Measurements from ENCODE around the gene BRD1. TPM values are rescaled to one million over a fixed set of nuclear protein-coding genes. Genes with fewer than 3 reads are reported as not detected.

Gene BRD1
- total and polyA plus RNA-seq, 2 experiments from 2014 or later = 12.3 to 33.8 TPM

- H3K27ac Mint-ChIP-seq = no peak overlapping the region
- TF ChIP-seq ETS1 (IDR thresholded peaks at IDR 0.05) (no peak), POLR2AphosphoS5 (IDR thresholded peaks at IDR 0.05; ENCODE audit: low read depth) (no peak), ZNF462 (CRISPR knock-in tag; IDR thresholded peaks at IDR 0.05) (no peak), ZNF331 (CRISPR knock-in tag; IDR thresholded peaks at IDR 0.05; ENCODE audit: low read depth) (no peak), JUNB (IDR thresholded peaks at IDR 0.05; ENCODE audit: unreplicated experiment) (no peak), CREB1 (CRISPR knock-in tag; IDR thresholded peaks at IDR 0.05; ENCODE audit: low read depth) (no peak), EZH2 (IDR thresholded peaks at IDR 0.05; ENCODE audit: low read depth, unreplicated experiment) (no peak), NANOG (IDR thresholded peaks at IDR 0.05; ENCODE audit: borderline replicate concordance) (no peak), CTCF (conservative IDR thresholded peaks at IDR 0.05; ENCODE audit: low read depth in 2 of 2) (no peak), EZH2phosphoT487 (IDR thresholded peaks at IDR 0.05; ENCODE audit: unreplicated experiment) (no peak), STAT1 (IDR thresholded peaks at IDR 0.05; ENCODE audit: unreplicated experiment) (no peak)
- TF ChIP-seq, protein P1, sequence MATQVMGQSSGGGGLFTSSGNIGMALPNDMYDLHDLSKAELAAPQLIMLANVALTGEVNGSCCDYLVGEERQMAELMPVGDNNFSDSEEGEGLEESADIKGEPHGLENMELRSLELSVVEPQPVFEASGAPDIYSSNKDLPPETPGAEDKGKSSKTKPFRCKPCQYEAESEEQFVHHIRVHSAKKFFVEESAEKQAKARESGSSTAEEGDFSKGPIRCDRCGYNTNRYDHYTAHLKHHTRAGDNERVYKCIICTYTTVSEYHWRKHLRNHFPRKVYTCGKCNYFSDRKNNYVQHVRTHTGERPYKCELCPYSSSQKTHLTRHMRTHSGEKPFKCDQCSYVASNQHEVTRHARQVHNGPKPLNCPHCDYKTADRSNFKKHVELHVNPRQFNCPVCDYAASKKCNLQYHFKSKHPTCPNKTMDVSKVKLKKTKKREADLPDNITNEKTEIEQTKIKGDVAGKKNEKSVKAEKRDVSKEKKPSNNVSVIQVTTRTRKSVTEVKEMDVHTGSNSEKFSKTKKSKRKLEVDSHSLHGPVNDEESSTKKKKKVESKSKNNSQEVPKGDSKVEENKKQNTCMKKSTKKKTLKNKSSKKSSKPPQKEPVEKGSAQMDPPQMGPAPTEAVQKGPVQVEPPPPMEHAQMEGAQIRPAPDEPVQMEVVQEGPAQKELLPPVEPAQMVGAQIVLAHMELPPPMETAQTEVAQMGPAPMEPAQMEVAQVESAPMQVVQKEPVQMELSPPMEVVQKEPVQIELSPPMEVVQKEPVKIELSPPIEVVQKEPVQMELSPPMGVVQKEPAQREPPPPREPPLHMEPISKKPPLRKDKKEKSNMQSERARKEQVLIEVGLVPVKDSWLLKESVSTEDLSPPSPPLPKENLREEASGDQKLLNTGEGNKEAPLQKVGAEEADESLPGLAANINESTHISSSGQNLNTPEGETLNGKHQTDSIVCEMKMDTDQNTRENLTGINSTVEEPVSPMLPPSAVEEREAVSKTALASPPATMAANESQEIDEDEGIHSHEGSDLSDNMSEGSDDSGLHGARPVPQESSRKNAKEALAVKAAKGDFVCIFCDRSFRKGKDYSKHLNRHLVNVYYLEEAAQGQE (IDR thresholded peaks at IDR 0.05; ENCODE audit: unreplicated experiment) = no peak
- Histone ChIP-seq H2AFZ (no peak overlapping the region), H3K27me3 (ENCODE audit: insufficient read depth) (no peaks in the 10 kb centered on the region), H3K4me1 (ENCODE audit: insufficient read depth) (no peaks in the 10 kb centered on the region), H3K36me3 (ENCODE audit: insufficient read depth) (no peaks in the 10 kb centered on the region), H3K27ac (ENCODE audit: low read depth) (no peak overlapping the region; the same call in 1 of the 2 replicates), H3K9me2 (ENCODE audit: insufficient read depth) (no peaks in the 10 kb centered on the region), H3K4me2 (no peak overlapping the region), H3K79me2 (replicated peaks; ENCODE audit: insufficient read depth) (peaks cover 96% of the 10 kb centered on the region), H3K4me3 (no peak overlapping the region), H3F3A (replicated peaks; ENCODE audit: low read depth) (0 out of 2 replicates have a peak, but pooled peaks cover 3% of the 10 kb centered on the region), H4K20me1 (replicated peaks; ENCODE audit: insufficient read depth) (peaks cover 63% of the 10 kb centered on the region)
- DNase-seq (ENCODE audit: low spot score) (no peak), ATAC-seq (no peak)
- H3K4me3 Mint-ChIP-seq = no peak overlapping the region
- peaks cover 10% of the 10 kb centered on the region for H3K27me3 Mint-ChIP-seq (ENCODE audit: insufficient read depth, low read depth, poor library complexity)
- H3K4me1 Mint-ChIP-seq = peaks cover 7% of the 10 kb centered on the region; the same call in 1 of the 3 replicates
- H3K36me3 Mint-ChIP-seq (ENCODE audit: low read depth) = peaks cover 33% of the 10 kb centered on the region
- no peaks in the 10 kb centered on the region for H3K9me3 Mint-ChIP-seq
These were observed 20.5 kb downstream of the BRD1 start for GRCh38 chr22:49807129-49807528.

Measured in GM23338 (cell line).